Stimulated activated effector memory CD8-positive, alpha-beta T cell treated with anti-CD3 and anti-CD28 coated beads, Interleukin-12 subunit alpha, Interleukin-12 subunit beta, amount 100 ng/mL, for 72 hours (primary cell): ENCODE measurements around the gene CCDC80.

Experiments used
- ATAC-seq: fragments of 150-1000 bp; cut with Tn5 transposase; 2 replicates; pipeline ENCODE4 v1.10.0; 2021
- DNase-seq, 2 donors: peaks; one replicate each; pipeline ENCODE4 v3.0.0; 2021 to 2022; ENCODE audit warnings: low spot score in 2 of 2
- H3K27ac Mint-ChIP-seq: one replicate; pipeline ENCODE4 v1.8.0; 2022; ENCODE audit warnings: mild to moderate bottlenecking, mixed read lengths
- H3K36me3 Mint-ChIP-seq: one replicate; pipeline ENCODE4 v1.8.0; 2022; ENCODE audit warnings: mild to moderate bottlenecking, mixed read lengths
- H3K4me1 Mint-ChIP-seq: one replicate; pipeline ENCODE4 v1.8.0; 2022; ENCODE audit warnings: mixed read lengths
- H3K4me3 Mint-ChIP-seq: one replicate; pipeline ENCODE4 v1.8.0; 2022; ENCODE audit warnings: mild to moderate bottlenecking, mixed read lengths
- H3K9me3 Mint-ChIP-seq: one replicate; pipeline ENCODE4 v1.8.0; 2022; ENCODE audit warnings: mixed read lengths

The CCDC80 gene

DNA sequence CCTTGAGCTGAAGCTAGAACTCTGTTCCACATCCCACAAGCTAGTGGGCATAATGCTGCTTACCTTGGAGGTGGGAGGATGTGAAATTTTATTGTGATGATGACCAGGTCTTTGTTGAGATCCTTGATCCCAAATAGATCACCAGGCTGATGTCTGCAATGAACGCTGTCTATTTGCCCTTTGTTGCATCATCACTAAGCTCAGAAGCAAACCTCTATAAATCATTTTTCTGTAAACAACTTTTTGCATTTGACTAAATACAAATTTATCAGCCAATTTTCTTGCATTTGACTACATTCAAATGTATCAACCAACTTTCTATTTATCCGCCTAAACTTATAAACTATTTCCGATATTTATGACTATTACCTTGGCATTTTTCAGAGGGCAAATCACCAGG is 9.7 kb downstream of the CCDC80 start:
- no peaks in the 10 kb centered on the region for H3K36me3 Mint-ChIP-seq

DNA sequence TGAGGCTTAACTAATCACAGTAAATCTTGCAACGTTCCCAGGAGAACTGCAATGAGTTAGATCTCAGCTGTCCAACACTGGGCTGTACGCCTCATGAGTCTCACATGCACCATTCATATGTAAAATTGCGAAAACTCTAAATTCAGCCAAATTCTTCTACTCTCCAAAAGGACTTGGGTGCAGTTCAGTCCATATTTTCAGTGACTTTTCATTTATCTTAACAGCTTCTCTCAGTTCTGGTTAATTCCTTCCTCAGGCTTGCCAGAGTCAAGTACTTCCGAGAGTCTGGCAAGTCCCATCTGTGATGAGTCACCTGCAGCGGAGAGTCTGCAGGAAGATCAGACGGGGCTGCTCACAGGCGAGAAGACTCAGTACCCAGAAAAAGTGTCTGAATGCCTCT is 11.5 kb downstream of the CCDC80 start:
- no peaks in the 10 kb centered on the region for H3K36me3 Mint-ChIP-seq
- H3K27ac Mint-ChIP-seq = no peak overlapping the region
- ATAC-seq (peak; percentile 80), DNase-seq (no peak)
- no peak overlapping the region for H3K4me3 Mint-ChIP-seq
- no peaks in the 10 kb centered on the region for H3K9me3 Mint-ChIP-seq
- H3K4me1 Mint-ChIP-seq = no peaks in the 10 kb centered on the region

More for the DNA sequence above, 9.7 kb downstream of the CCDC80 start:
- Mint-ChIP-seq H3K4me3 (no peak overlapping the region), H3K4me1 (peaks cover 6% of the 10 kb centered on the region), H3K9me3 (no peaks in the 10 kb centered on the region), H3K27ac (no peak overlapping the region)
- ATAC-seq = no peak
- no peak for DNase-seq

DNA sequence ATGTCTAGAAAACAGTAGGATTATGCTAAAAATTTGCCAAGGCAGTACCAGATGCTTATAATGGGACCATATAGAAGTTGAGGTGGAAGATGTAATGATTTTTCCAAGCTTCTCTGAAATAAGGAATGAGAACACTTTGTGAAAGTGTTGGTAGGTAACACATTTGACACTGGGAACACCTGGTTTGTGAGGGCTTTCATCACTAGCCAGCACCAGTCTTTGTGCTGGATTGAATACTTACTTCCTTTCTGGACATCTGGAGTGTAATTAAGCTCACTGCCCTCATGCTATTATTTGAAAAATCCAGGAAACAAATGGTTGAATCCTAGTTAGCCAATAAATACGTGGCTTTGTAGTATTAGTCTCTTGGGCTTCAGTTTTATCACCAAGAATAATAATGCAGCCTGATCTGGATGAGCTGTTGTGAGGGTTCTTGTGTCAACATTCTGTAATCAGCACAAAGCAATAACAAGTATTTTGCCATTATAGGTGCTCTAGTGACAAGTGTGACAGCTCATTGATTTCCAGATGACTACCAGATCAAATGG is 12.9 kb downstream of the CCDC80 start:
- peak in 1 of 2 donors; percentile 13 for DNase-seq
- no peak for ATAC-seq
- Mint-ChIP-seq H3K27ac (no peak overlapping the region), H3K4me3 (no peak overlapping the region), H3K36me3 (no peaks in the 10 kb centered on the region), H3K4me1 (no peaks in the 10 kb centered on the region), H3K9me3 (no peaks in the 10 kb centered on the region)

DNA sequence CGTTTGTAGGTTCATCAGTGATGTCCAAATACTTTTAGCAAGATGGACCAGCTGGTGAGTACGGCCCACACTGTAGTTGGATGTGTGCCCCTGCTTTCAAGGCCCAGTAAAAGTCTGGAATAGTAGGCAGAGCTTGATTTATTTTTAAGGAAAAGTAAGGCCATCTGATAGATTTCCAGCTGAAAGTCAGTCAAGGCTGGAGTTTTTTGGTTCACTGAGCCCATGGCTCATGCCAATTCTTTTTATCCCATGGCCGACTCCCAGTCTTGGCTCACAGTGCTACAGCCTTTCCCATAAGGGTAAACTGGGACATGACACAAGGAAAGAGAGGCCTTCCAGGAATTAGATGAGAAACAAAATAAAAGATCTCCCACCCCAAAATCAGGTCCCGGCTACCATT is 13.5 kb downstream of the CCDC80 start:
- no peaks in the 10 kb centered on the region for H3K9me3 Mint-ChIP-seq
- DNase-seq (peak in 1 of 2 donors; percentile 22), ATAC-seq (no peak)
- no peaks in the 10 kb centered on the region for H3K4me1 Mint-ChIP-seq
- H3K36me3 Mint-ChIP-seq = no peaks in the 10 kb centered on the region
- no peak overlapping the region for H3K4me3 Mint-ChIP-seq
- H3K27ac Mint-ChIP-seq = no peak overlapping the region

DNA sequence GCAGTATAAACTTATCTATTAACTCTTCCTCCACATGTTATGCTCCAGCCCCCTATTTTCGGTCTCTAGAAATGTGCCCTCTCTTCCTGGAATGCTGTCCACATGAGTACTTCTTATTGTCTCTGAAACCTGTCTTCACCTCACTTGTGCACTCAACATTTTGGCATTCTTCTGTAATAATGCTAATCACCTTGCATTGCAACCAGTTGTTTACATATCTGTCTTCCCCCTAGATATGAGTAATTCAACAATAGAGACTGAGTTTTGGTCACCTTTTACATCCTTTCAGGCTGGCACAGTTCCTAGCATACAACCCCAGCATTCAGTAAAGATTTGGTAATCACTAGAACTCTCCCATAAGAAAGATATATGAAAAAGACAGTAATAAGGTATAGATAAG is 17.2 kb downstream of the CCDC80 start:
- Mint-ChIP-seq H3K36me3 (no peaks in the 10 kb centered on the region), H3K4me3 (no peak overlapping the region), H3K27ac (no peak overlapping the region), H3K4me1 (no peaks in the 10 kb centered on the region), H3K9me3 (no peaks in the 10 kb centered on the region)
- ATAC-seq (no peak), DNase-seq (no peak)

DNA sequence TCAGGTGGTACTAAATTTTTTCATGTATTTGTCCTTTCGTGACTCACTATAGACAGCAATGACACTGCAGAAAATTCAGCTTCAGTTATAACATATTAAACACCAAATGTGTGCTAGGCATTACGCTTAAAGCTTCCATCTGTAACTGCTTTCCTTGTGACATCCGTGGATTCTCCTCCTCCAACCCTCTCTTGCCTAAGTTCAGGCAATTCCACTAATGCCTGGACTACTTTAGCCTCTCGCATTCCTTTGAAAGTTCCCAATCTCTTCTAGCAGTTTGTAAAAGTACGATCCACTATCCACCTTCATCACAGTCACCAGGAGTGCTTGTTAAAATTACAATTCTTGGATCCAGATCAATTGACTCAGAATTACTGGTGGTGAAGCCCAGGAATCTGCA is 17.7 kb downstream of the CCDC80 start:
- Mint-ChIP-seq H3K4me1 (no peaks in the 10 kb centered on the region), H3K36me3 (no peaks in the 10 kb centered on the region), H3K27ac (no peak overlapping the region), H3K4me3 (no peak overlapping the region), H3K9me3 (no peaks in the 10 kb centered on the region)
- no peak for DNase-seq
- ATAC-seq = no peak

DNA sequence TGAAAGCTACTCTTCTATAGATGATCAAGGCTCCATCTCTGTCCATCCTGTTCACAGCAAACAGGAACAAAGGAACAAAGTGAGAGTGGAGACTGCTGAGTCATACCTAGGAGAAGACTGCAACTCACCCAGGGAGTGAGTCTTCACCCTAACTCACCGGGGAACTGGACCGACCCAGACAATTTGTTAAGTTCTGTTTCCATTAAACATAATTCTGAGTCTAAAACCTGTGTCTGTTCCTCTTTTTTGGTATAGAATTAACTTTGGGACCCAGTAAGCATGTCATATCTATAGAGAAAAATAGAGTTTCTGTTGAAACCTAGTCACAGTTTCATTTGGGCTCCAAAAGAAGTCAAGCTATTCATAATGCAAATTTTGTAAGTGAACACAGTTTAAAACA is 21.6 kb downstream of the CCDC80 start:
- DNase-seq = peak in 1 of 2 donors; percentile 10
- no peak for ATAC-seq

DNA sequence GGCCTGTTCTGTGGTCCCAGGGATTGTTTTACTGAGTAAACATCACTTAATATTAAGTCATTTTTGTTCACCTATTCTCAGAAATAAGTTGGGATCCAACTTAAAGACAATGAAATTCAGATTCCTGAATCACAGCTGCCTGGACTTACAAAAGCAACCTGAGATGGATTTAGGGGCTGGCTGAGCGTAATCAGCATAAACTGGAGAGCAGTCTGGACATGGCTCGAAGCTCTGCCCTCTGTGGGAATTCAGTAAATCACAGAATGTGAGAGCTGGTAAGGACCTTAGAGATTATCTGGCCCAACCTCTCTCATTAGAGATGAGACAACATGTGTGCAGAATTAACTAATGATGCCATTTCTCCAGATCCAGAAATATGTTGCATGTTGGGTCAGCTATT is 23.7 kb downstream of the CCDC80 start:
- H3K4me1 Mint-ChIP-seq = no peaks in the 10 kb centered on the region
- H3K27ac Mint-ChIP-seq = no peak overlapping the region
- DNase-seq (no peak), ATAC-seq (no peak)
- no peaks in the 10 kb centered on the region for H3K9me3 Mint-ChIP-seq
- H3K4me3 Mint-ChIP-seq = no peak overlapping the region
- no peaks in the 10 kb centered on the region for H3K36me3 Mint-ChIP-seq

More for the DNA sequence above, 21.6 kb downstream of the CCDC80 start:
- no peaks in the 10 kb centered on the region for H3K9me3 Mint-ChIP-seq
- H3K4me3 Mint-ChIP-seq = no peak overlapping the region
- no peaks in the 10 kb centered on the region for H3K36me3 Mint-ChIP-seq
- H3K4me1 Mint-ChIP-seq = no peaks in the 10 kb centered on the region
- no peak overlapping the region for H3K27ac Mint-ChIP-seq

DNA sequence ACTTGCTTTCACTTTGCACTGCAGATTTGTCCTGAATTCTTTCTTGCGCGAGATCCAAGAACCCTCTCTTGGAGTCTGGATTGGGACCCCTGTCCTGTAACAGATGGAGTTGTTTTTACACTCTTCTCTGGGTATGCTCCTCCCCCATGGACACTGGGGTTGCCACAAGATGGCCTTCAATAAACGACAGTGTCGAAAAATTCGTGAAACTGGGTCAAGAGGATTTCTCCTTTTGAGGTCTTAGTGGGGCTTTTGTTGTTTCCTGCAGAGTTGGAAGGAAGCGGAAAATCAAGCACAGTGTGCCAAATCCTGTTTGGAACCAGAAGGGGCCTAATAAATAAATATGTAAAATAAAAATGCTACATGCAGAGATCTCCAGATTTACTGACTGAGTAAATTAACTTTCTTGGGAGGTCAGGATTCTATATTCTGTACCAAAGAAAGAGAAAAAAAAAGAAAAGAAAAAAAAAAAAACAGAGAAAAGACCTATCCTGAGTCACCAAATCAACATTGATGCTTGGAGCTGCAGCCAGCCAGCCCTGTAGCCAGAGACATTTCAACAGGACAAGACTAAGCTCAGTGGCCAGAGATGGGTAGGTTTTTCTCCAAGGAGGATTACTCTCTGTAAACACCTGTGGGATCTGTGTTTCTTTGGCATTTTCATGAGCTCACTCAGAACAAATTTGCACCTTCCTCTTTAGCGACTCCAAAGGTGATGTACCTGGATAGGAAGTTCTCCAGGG is 24.8 kb downstream of the CCDC80 start:
- Mint-ChIP-seq H3K4me1 (no peaks in the 10 kb centered on the region), H3K9me3 (no peaks in the 10 kb centered on the region), H3K36me3 (no peaks in the 10 kb centered on the region), H3K27ac (no peak overlapping the region), H3K4me3 (no peak overlapping the region)
- ATAC-seq = no peak
- no peak for DNase-seq

DNA sequence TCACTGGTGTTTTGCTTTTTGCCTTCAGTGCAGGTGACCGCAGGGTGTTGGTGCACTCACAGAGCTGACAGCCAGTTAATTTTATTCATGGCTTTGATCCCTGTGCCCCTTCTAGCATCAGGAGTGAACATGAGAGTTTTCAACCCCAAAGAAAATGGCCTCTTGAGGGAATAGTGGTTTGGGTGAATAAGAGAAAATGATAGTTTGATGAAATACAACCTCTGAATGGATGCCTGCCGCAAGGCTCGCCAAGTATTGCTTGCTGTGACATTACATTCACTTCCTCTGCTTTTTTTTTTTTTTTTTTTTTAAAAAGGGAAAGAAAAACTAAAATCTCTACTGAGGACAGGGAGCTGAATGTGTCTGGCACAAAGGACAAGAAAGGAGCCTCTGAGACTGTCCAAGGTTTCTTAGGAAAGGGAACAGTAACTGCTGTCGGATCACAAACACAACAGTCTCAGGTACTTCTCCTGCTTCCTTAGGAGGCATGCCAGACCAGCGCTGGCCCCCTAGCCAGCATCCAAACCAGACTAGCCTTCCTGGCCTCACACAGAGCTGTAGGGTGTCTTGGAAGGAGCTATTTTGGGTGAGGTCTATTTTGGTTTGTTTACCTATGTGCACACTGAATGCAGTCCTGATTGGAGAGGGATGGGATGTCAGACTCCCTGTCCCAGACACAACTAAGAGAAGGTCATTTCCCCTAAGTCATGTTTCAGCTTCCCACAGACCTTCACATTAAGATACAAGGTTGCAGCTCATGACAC is 29.0 kb downstream of the CCDC80 start:
- Mint-ChIP-seq H3K4me1 (no peaks in the 10 kb centered on the region), H3K27ac (no peak overlapping the region), H3K9me3 (no peaks in the 10 kb centered on the region), H3K4me3 (no peak overlapping the region), H3K36me3 (no peaks in the 10 kb centered on the region)
- no peak for ATAC-seq
- DNase-seq = no peak

DNA sequence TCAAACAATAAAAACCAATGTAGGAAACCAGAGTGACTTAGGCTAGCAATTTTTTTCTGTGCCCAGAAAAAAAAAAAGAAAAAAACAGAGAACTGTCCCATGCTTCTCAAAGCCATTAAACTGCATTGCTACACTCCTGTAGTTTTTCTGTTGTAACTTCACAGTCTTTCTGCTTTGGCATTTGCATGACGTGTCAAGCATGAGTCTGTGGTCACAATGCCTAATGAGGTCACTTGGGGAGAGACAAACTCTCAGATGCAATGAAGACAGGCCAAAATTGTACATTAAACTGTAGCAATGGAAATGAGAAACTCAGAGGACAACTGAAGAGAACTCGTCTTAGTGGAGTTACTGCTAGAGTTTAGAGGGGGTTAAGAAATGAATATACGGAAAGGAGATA is 30.8 kb downstream of the CCDC80 start:
- Mint-ChIP-seq H3K36me3 (no peaks in the 10 kb centered on the region), H3K27ac (no peak overlapping the region), H3K4me1 (no peaks in the 10 kb centered on the region), H3K4me3 (no peak overlapping the region), H3K9me3 (no peaks in the 10 kb centered on the region)
- ATAC-seq (no peak), DNase-seq (no peak)

DNA sequence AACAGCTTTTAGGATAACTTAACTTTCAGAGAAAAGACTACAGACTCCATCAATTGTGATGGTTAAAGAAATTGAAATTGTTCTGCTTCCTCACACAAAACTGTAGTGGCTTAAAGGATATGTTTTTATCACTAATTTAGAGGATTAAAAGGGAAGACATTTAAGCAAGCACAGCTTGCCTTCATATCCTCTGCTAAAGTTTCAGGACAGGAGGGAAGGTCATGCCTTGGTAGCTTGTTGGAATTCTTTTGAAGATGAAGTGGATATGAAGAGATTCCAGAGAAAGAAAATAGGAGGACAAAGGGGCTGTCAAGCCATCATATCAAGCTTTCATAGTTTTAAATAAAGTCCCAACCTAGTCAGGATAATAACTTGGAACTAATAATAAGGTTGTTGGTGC is 33.1 kb downstream of the CCDC80 start:
- Mint-ChIP-seq H3K9me3 (no peaks in the 10 kb centered on the region), H3K27ac (no peak overlapping the region), H3K4me1 (no peaks in the 10 kb centered on the region), H3K36me3 (no peaks in the 10 kb centered on the region), H3K4me3 (no peak overlapping the region)
- DNase-seq (no peak), ATAC-seq (no peak)

DNA sequence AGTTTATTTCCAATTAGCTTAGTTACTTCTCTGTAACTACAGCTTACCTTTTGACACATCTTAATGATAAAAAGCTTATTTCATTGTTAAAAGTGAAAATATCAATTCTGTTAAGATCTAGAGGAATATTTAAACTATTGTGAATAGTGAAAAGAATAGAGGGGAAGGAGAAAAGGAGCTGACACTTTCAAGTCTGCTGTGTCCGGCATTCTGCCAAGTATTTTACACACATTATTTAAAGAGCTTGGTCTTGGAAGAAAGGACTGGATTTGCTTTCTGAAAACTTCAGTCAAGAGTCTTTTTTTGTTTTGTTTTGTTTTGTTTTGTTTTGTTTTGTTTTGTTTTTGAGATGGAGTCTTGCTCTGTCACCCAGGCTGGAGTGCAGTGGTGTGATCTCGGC is 34.8 kb downstream of the CCDC80 start:
- Mint-ChIP-seq H3K27ac (no peak overlapping the region), H3K9me3 (no peaks in the 10 kb centered on the region), H3K4me1 (peaks cover 9% of the 10 kb centered on the region), H3K36me3 (no peaks in the 10 kb centered on the region), H3K4me3 (no peak overlapping the region)
- DNase-seq = no peak
- ATAC-seq = no peak

DNA sequence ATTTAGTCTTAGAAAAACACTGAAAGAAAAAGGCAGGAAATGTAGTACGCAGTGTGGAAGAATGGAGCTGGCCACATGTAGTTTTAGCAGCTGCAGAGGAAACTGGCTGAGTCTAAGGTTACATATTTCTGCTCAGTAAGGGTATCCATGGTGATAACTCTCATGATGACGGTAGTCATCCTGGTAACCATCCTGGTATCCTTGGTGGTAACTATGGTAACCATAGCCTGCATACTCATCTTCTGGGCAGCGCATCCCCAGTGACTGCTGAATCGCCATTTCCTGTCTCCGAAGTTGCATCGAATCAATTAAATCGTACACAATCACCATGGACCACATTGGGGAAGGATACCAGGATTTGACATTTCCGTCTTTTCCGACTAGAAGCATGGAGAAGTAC is 35.7 kb downstream of the CCDC80 start:
- DNase-seq = no peak
- H3K4me1 Mint-ChIP-seq = peaks cover 9% of the 10 kb centered on the region
- H3K9me3 Mint-ChIP-seq = no peaks in the 10 kb centered on the region
- H3K36me3 Mint-ChIP-seq = no peaks in the 10 kb centered on the region
- no peak overlapping the region for H3K27ac Mint-ChIP-seq
- no peak overlapping the region for H3K4me3 Mint-ChIP-seq
- peak; percentile 85 for ATAC-seq

DNA sequence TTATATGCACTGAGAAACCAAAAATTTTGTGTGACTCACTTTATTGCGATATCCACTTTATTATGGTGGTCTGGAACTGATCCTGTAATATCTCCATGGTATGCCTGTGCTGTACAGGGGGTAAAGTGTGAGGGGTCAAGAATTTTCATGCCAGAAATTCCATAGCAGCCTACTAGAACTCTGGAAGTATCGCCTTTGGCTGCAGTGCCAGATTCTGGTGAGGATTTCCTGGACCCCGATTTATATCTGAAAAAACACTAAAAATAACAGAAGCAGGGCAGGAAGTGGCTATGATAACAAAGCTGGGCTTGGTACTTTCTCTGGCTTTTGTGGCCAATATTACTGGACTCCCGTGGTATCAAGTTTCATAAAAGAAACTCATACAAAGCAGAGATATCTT is 36.4 kb downstream of the CCDC80 start:
- DNase-seq = no peak
- no peak overlapping the region for H3K4me3 Mint-ChIP-seq
- ATAC-seq = no peak
- H3K9me3 Mint-ChIP-seq = no peaks in the 10 kb centered on the region
- no peak overlapping the region for H3K27ac Mint-ChIP-seq
- H3K36me3 Mint-ChIP-seq = no peaks in the 10 kb centered on the region
- peaks cover 9% of the 10 kb centered on the region for H3K4me1 Mint-ChIP-seq

DNA sequence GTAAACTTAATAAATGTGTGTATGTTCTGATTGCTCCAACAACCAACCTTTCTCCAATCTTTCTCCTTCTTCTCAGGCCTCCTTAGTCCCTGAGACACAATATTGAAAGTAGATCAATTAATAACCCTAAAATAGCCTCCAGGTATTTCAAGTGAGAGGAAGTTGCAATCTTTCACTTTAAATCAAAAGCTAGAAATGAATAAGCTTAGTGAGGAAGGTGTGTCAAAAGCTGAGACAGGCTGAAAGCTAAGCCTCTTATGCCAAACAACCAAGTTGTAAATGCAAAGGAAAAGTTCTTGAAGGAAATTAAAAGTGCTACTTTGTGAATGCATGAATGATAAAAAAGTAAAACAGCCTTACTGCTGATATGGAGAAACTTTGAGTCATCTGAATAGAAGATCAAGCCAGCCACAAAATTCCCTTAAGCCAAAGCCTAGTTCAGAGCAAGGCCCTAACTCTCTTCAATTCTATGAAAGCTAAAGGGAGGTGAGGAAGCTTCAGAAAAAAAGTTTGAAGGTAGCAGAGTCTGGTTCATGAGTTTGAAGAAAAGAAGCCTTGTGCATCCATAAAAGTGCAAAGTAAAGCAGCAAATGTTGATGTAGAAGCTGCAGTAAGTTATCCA is 38.6 kb downstream of the CCDC80 start:
- no peak overlapping the region for H3K27ac Mint-ChIP-seq
- H3K36me3 Mint-ChIP-seq = no peaks in the 10 kb centered on the region
- H3K4me1 Mint-ChIP-seq = peaks cover 9% of the 10 kb centered on the region
- ATAC-seq = no peak
- H3K4me3 Mint-ChIP-seq = no peak overlapping the region
- no peaks in the 10 kb centered on the region for H3K9me3 Mint-ChIP-seq
- DNase-seq = no peak
